NK-92 (cell line): ENCODE data around the gene B9D1.

ENCODE experiments used
- DNase-seq: peaks from one replicate; lab custom pipeline; 2025; ENCODE audit not compliant: unreplicated experiment; lab: John Stamatoyannopoulos, UW

B9D1 gene

DNA sequence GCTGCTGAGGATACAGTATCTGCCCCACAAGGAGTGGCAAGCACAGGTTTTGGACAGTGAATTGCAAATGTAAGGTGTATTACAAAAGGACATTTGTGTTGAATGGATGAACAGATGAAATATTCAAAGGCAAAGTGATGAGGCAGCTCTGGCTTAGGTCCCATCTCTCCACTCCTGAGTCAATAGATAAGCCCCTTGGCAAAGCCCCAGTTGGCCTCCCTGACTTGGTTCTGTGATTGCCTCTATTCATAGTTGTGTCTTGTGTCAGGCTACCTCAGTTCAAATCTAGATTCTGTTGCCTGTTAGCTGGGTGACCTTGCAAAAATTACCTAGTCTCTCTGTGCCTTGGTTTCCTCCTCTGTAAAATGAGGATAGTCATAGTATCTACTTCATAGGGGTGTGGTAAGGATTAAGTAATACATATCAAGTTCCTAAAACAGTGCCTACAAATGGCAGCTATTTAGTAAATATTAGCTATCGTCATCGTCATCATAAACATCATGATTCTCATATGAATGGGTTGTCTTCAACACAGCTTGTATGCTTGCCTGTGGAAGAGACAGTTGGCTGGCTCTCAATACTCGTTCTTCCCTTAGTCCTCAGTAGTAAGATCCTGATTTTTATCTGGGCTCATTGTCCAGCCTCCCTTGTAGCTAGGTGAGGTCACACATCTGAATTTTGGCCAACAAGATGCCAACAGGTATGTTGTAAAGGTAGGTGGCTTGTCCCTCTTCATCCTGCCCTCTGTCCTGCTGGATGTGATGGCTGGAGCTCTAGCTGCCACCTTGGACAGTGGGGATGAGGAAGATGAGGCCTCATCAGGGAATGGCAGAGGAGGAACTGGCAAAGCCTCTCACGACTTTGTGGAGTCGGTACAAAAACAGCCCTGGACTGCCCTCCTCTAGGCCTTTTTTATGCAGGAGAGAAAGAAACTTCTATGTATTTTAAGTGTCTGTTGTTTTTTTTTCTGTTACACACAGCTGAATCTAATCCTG, 26.6 kb upstream of the B9D1 start:
- DNase-seq, result no peak

DNA sequence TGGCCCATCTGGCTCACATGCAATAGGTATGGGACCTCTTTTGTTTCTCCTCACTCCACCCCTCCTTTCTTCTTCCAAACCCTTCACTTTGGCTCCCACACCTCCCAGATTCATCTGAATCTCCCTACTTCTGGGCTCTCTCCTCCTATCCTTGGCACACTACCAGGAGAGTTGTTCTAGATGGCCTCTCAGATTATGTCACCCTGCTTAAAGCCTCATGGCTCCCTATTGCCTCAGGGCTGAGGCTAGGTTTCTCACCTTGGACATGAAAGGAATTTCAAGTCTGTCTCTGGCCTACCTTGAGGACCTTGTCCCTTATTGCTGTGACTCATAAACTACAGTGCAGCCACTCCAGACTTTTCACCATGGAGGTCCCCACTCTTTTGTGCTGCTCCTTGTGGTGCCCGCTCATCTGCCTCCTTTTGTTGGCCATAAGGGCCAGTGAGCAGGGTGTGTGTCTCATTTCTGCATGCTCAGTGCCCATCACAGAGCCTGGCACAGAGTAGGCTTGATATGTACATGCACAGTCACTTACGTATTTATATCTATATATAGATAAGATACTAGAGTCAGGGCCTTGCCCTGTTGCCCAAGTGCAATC, 25.5 kb upstream of the B9D1 start:
- DNase-seq, result no peak

DNA sequence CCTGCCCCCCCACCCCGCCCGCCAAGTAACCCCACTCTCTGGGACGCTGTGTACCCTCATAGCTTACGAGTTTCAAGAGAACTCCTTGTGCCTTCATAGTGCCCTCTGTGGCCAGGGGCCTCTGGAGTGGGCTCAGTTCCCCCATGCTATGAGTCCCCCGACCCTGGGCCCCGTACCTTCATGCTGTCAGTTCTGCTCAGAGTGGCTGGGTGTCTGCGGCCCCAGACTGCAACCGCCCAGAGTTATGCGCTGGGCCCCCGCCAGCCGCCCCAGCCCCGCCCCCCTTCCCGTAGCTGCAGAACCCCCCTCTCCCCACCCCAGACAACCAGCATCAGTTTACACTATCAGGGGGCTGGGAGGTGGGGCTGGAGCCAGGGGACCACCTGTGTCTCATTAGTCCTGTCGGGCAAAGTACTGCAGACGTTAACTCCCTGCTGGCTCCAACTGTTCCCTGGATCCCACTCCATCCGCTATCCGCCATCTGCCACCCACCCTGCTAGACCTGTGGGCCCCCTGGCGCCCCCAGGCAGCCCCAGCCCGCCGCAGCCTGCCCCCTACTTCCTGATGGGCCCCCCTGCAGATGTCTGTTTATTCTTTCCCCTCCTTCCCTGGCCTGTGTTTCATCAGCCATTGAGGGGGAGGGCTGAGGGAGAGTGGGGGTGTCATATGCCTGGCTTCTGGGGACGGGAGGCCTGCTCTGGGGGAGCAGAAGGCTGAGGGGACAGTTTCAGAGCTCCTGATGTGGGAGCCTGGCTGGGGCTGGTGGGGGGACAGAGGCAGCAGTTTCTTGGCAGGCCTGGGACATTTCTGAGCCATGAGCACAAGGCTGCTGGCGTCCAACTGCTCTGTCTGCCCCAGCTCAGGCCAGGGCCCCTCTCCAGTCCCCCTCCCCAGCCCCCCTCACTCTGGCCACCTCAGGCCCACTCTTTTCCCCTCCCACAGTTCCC, 24.7 kb upstream of the B9D1 start, which contains the start of gene MFAP4:
MFAP4 (minus strand) TSS at position 217 of the 947 bp plus-strand sequence; CDS start at position 182, 35 bp downstream.
- no peak for DNase-seq

DNA sequence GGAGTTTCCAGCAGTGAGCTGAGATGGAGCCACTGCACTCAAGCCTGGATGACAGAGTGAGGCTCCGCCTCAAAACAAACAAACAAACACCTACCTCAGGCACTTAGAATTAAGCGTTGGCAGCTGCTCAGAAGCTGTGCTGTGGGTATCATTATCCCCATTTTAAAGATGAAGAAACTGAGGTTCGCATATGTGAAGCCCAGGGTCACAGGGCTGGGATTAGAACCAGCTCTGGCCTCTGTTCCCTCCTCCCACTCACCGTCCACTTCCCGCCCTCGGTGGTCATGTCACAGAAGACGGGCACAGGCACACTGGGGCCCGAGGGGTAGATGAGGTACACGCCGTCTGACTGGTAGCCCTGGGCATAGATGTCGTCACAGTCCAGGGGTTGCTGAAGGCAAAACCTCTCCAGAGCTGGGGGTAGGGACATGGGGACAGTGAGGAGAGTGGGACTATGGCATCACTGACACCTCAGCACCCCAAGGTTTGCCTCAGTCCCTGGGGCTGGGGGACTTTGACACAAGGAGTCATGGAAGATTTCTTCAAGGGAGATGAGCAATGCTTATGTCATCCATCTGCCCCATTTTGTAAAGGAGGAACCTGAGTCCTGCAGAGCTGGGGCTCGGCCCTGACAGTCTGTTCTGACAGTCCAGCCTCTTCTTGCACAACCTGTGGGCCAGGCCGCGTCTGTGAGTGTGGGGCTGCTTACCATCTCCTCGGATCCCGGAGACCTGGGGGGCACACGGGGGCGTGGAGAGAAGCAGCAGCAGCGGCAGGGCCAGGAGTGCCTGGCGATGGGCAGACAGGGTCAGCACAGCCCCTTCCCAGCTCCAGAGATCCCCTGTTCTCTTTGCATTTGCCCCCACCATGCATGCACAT, 23.8 kb upstream of the B9D1 start:
- no peak for DNase-seq

DNA sequence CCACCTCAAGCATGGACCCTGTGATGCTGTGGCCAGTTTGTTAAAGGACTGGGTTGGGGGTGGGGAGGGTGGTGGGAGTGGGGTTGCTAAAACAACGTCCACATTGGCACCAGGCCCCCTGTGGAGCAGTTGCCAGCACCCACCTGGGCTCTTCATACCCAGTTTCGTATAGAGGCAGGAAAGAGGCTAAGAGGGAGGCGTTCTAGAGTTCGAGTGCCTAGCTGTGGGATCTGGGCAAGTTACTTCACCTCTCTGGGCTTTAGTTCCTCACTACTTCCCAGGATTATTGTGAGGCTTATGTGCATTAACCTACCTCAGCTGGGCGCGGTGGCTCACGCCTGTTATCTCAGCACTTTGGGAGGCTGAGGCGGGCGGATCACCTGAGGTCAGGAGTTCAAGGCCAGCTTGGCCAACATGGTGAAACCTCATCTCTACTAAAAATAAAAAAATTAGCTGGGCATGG, 23.0 kb upstream of the B9D1 start:
- DNase-seq, result no peak

DNA sequence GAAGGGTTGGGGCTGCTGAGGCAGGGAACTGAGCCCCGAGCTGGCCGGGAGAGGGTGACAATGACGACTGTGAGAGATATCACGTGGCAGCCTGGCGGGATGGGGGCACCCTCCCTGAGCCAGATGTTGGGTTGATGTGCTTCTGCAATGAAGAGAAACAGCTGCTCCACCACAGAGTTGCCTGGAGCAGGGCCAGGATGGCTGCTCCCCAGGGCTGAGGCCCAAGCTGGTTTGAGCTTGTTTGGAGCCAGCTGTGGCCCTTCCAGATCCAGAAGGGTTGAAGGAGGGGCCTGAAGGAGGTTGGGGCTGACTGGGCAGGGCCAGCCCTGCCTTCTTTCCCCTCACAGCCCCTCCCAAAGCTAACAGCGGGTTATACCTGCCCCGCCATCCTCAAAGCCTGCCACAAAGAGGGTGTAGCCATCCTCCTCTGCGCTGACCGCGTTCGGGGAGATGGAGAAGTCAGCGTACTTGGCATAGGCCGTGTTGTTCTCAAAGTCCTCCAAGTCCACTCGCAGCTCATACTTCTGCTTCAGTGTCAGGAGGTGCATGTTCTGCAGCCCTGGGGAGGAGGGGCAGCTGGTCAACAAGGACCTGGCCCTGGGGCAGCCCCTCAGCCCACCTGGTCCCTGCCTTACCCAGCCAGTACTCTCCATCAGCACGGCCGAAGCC, 22.3 kb upstream of the B9D1 start:
- no peak for DNase-seq

DNA sequence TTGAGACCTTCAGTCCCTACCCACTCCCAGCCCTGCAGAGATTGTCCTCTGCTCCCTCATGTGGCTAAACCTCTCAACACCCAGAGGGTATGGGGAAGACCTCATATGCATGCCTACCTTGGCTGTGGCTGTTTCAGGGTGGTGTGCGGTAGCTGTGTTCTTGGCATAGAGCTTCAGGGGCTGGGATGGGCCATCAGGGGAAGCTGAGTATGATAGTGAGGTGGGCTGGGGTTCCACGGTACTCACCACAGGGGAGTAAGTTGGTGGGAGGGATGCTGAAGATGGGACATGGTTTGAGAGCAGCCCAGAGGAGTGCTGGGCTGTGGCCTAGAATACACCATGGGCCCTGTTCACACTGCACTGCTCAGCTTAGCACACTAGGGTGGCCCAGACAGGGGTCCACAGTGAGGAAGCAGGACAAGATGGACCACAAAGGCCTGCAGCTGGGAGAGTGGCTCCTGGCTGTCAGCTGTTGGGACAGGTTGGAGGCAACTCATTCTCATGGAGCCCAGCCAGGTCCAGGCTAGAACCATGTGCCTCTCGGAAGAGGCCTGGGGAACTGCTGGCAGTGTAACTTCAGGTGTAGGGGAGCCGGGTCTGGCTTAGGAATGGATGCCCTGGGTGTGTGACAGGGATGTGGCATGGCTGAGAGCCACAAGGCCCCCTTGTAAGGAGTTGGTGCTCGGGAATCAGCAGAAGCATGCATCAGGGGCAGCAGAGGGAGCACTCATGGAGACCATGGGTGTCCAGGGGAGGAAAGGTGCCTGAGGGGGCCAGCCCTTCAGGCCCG, 21.4 kb upstream of the B9D1 start:
- DNase-seq, result no peak

DNA sequence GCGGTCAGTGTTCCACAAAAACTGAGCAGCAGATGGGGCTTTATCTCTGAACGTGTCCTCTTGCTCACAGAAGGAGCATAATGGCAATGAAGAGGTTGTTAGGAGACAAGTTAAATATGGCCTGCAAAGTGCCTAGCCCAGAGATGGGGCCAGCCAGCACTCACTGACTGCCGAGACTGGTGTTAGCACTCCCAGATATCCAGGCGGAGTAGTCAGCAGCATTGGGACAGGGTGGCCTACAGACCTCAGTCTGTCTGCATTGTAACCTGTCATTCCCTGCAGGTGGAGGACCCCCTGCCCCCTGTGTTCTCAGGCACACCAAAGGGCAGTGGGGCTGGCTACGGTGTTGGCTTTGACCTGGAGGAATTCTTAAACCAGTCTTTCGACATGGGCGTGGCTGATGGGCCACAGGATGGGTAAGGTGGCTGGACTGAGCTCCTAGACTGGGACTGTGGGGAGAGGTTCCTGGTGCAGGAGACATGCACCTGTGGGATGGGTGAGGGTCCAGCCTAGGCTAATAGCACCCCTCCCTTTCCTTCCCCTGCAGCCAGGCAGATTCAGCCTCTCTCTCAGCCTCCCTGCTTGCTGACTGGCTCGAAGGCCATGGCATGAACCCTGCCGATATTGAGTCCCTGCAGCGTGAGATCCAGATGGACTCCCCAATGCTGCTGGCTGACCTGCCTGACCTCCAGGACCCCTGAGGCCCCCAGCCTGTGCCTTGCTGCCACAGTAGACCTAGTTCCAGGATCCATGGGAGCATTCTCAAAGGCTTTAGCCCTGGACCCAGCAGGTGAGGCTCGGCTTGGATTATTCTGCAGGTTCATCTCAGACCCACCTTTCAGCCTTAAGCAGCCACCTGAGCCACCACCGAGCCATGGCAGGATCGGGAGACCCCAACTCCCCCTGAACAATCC, 20.3 kb upstream of the B9D1 start:
- no peak for DNase-seq

DNA sequence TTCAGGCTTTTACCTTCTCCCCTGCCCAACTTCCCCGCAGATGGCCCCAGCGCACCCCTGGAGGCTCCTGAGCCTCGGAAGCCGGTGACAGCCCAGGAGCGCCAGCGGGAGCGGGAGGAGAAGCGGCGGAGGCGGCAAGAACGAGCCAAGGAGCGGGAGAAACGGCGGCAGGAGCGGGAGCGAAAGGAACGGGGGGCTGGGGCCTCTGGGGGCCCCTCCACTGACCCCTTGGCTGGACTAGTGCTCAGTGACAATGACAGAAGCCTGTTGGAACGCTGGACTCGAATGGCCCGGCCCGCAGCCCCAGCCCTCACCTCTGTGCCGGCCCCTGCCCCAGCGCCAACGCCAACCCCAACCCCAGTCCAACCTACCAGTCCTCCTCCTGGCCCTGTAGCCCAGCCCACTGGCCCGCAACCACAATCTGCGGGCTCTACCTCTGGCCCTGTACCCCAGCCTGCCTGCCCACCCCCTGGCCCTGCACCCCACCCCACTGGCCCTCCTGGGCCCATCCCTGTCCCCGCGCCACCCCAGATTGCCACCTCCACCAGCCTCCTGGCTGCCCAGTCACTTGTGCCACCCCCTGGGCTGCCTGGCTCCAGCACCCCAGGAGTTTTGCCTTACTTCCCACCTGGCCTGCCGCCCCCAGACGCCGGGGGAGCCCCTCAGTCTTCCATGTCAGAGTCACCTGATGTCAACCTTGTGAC, 19.4 kb upstream of the B9D1 start:
- no peak for DNase-seq

DNA sequence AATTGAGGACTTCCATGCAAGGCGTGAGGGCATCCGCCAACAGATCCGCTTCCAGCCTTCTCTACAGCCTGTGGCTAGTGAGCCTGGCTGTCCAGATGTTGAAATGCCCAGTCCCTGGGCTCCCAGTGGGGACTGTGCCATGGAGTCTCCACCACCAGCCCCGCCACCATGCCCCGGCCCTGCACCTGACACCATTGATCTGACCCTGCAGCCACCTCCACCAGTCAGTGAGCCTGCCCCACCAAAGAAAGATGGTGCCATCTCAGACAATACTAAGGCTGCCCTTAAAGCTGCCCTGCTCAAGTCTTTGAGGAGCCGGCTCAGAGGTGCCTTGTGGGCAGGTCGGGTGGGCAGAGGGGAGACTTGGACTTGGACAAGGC, 18.8 kb upstream of the B9D1 start:
- no peak for DNase-seq

DNA sequence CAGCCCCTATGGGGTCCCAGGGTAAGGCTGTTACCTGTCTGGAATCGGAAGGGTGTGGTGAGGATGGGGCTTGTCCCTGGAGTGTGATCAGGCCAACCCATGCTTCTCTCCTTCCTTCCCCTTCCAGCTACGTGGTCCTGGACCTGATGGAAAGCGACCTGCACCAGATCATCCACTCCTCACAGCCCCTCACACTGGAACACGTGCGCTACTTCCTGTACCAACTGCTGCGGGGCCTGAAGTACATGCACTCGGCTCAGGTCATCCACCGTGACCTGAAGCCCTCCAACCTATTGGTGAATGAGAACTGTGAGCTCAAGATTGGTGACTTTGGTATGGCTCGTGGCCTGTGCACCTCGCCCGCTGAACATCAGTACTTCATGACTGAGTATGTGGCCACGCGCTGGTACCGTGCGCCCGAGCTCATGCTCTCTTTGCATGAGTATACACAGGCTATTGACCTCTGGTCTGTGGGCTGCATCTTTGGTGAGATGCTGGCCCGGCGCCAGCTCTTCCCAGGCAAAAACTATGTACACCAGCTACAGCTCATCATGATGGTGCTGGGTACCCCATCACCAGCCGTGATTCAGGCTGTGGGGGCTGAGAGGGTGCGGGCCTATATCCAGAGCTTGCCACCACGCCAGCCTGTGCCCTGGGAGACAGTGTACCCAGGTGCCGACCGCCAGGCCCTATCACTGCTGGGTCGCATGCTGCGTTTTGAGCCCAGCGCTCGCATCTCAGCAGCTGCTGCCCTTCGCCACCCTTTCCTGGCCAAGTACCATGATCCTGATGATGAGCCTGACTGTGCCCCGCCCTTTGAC, 18.2 kb upstream of the B9D1 start:
- no peak for DNase-seq

DNA sequence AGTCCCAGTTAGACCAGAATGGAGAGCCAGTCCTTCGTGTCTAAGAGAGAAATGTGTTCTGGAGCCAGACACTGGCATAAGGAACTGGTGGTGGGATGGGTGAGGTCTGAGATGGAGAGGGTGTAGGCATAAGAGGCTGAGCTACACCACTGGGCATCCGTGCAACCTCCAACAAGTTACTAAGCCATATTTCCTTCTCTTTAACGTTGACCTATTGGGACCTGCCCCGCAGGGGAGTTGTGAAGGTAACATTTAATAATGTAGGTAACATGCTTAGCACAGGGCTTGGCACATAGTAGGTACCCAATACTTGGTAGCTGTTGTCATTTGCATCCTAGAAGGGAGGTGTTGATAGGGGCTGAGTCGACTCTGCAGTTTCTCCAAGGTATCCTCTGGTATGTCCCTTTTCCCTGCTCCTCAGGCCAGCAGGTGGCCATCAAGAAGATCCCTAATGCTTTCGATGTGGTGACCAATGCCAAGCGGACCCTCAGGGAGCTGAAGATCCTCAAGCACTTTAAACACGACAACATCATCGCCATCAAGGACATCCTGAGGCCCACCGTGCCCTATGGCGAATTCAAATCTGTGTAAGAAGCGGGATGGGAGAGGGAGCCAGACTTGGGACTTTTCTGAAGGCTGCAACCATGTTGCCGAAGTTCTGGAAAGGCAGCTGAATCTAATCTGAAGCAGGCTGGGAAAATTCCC, 17.0 kb upstream of the B9D1 start:
- DNase-seq, result no peak

DNA sequence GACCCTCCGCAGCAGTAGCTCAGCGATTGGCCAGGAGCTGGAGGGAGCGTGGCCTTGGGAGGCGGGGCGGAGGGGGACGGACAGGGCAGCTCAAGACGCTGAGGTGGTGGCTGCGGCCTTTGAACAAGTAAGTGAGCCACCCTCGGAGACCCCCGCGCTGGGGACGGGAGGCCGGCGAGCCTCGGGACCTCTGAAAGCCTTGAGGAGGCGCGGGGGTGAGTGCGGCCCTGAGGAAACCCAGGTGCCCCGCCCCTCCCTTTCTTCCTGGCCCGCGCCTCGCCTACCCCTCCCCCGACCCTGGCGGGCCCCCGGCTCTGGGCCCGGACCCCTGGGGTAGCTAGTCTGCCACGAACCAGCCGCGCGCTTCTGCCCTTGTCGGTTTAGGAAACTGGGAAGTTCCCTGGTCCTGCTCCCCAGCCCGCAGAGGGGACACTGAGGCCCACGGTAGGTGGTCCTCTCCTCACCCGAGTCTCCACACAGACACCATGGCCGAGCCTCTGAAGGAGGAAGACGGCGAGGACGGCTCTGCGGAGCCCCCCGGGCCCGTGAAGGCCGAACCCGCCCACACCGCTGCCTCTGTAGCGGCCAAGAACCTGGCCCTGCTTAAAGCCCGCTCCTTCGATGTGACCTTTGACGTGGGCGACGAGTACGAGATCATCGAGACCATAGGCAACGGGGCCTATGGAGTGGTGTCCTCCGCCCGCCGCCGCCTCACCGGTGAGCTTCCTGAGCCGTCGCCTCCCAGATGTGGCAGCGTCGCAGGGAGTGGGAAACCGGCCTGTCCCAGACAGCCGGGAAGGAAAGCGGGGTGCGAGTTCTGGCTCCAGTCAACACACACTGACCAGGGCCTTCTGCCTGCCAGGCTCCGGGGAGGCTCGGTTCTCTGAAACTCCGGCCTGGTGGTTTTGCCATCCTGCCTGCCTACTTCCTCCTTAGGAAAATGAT, 16.2 kb upstream of the B9D1 start, which contains the start of gene MAPK7:
MAPK7 (plus strand) TSS at position 83 of the 945 bp plus-strand sequence; CDS start at position 486, 403 bp downstream.
- no peak for DNase-seq
